Measurements from ENCODE around the gene ZNF407.

Gene ZNF407

GRCh38 chr18:74768096-74768495 is 170.4 kb downstream of the ZNF407 start:
- no peak overlapping the region for H3K27ac ChIP-seq
- TF ChIP-seq CTCF (conservative IDR thresholded peaks at IDR 0.05) = no peak

- H3K27ac ChIP-seq = no peak overlapping the region
- TF ChIP-seq CTCF (conservative IDR thresholded peaks at IDR 0.05) = no peak
These were observed 175.5 kb downstream of the ZNF407 start for GRCh38 chr18:74773171-74773624.

GRCh38 chr18:74774486-74774885 is 176.8 kb downstream of the ZNF407 start:
- H3K27ac ChIP-seq = no peak overlapping the region
- TF ChIP-seq CTCF (conservative IDR thresholded peaks at IDR 0.05) = no peak

- H3K27ac ChIP-seq = no peak overlapping the region
- no peak for TF ChIP-seq CTCF (conservative IDR thresholded peaks at IDR 0.05)
These were observed 177.6 kb downstream of the ZNF407 start for GRCh38 chr18:74775239-74775638.

GRCh38 chr18:74778191-74778847 is 180.6 kb downstream of the ZNF407 start:
- TF ChIP-seq CTCF (conservative IDR thresholded peaks at IDR 0.05) = no peak
- H3K27ac ChIP-seq = no peak overlapping the region

- no peak for TF ChIP-seq CTCF (conservative IDR thresholded peaks at IDR 0.05)
- H3K27ac ChIP-seq = no peak overlapping the region
These were observed 187.1 kb downstream of the ZNF407 start for GRCh38 chr18:74784752-74785151.

GRCh38 chr18:74785632-74786031 is 188.0 kb downstream of the ZNF407 start:
- TF ChIP-seq CTCF (conservative IDR thresholded peaks at IDR 0.05) = no peak
- no peak overlapping the region for H3K27ac ChIP-seq
